NCI-H510A treated with DMSO at 0.1 percent for 48 hours (cell line): ENCODE results near the gene INSC.
A peak's percentile ranks its signal among the peaks of the same experiment; 100 is the strongest.

Experiments
- DNase-seq: peaks from one replicate; lab custom pipeline; 2025; lab: John Stamatoyannopoulos, UW

Gene INSC

DNA sequence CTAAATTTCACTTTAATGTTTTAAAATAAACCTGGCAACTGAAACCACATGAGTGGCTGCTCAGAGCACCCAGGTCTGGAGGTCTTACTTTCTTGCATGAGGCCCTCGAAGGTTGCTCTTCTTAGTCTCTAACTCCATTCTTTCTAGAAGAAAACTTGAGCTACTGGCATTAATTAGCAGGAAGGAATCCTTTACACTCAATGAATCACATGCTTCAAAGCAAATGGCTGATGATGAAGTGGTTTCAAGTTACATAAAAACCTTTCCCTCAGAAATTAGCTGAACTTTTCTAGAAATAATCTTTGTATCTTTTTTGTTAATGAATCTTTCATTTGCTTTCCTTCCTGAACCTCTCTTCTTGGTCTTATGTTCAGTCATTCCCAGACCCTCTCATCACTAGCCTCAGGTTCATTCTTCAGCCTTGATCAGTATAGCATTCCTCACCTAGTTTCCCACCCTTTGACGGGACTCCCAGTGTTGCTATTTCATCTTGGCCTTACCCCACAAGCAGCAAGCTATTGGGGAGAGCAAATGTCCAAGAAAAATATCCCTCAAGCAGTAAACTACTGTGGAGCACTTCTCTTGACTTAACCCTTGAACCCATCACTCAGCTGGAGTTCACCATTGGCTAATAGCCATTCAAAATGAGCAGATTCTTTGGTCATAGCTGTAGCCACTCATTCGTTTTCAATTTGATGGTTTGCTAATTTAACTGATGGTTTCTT, 75.1 kb downstream of the INSC start:
- no peak for DNase-seq

- no peak for DNase-seq
These were observed 75.9 kb downstream of the INSC start for GRCh38 chr11:15190611-15191010.

- DNase-seq, result no peak
These were observed 77.4 kb downstream of the INSC start for GRCh38 chr11:15192005-15192556.

DNA sequence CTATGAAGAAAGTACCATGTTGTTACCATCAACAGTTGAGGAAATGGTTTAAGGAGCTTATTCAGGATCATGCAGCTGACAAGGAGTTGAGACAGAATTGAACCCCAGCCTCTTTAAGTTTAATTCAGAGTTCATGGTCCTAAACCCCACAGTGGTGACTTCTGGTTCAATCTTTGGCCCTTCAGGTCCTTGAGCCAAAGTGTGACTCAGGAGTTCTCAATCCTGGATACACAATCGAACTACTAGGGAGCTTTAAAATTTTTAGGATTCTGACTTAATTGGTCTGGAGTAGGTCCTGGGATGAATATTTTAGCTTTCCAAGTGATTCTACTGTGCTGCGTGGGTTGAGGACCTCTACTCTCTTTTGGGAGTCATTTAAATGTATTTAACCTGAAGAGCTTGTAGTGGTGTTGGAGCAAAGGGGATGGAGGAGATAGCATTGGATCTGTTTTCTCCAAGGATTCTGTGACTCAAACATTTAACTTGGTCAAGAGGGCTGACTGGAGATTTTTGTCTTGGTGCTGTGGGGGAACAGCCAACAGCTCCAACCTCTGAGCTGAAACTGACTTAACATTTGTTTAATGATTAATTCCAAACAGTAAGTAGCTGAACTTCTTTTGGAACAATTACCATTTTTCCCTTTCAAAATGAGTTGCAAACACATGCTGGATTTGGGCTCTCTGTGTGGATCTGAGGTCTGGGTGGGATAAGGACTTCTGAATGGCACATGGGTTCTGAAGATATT, 80.1 kb downstream of the INSC start:
- DNase-seq, result no peak

DNA sequence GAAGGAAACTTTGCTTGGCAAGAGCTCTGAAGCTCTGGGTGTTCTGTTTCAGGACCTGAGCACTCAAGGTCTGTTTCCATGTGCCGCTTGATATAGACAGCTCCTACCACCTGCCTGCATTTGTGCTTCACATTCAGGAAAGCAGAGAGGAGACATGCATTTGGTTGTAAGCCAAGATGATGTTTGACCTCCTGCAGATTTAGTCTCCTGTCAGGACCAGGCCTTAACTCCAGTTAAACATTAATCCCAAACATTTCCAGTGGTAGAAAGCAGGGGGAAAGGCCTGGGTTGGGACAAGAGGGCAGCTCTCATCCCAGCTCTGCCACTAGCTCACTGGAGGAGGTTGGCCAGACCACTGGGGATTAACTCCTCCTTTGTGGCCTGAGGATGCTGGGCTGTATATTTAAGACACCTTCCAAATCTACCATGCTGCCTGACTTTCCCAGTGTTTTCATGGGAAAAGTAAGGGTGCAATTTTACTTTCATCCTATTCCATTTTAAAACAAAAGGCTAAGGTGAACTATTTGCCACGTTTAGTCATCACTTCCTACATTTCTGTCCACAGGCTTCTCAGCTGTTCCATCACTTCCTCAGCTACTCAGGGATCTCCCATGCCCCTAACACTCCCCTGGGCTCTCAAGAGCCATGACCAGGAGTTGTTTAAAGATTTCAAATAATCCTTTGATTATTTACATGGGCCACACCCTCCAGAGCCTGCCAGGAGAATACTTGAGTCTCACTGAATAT, 80.9 kb downstream of the INSC start:
- no peak for DNase-seq

- DNase-seq, result no peak
These were observed 82.0 kb downstream of the INSC start for GRCh38 chr11:15196704-15197103.

DNA sequence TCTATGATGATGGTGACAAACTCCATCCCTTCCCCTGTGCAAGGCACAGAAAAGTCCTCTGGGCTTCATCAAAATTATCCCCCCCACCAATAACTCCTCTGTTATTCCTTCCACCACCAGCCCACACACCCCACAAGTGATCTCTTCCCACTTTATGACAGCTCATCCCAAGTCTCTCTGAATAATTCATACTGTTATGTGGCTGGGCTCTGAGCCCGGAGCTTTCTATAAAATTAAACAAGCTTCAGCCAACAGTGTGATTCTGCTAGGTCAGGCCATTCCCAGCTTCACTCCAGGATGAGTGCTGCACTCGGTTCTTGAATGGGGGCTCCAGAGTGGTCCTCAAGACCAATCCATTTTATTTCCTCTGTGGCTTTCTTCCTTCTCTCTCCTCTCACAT, 83.0 kb downstream of the INSC start:
- no peak for DNase-seq

DNA sequence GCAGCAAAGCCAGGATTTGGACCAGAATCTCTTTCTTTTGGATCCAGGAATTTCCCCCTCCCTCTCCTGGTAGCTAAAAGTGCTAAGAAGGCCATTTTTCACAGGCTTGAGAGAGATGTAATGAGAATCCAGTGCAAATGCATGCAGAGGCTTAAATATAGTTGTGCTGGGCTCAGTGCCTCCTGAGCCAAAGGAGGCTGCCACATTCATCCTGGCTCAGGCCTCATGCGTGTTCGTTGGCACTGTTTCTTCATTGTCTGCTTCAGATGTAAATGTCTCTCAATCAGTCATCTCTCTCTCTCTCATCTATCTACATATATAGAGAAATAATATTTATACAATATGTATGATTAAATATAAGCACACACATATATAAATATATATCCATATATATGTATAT, 83.6 kb downstream of the INSC start:
- DNase-seq, result no peak

- DNase-seq, result peak; percentile 31
These were observed 85.0 kb downstream of the INSC start for GRCh38 chr11:15199693-15200092.

DNA sequence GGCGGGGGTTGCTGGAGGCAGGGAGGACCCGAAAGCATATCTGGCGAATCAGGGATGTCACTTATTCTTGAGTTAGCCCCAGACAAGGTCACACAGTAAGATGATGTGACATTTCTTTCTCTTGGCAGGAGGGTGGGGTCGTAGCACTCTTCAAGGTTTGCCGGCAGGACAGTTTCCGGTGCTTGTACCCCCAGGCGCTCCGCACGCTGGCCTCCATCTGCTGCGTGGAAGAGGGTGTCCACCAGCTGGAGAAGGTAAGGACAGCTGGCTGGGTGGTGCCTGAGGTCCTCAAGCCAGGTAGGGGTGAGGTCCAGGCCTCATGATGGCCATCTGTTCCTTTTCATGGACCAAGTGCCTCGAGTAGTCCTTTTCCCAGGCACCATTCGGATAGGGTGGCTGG, 86.0 kb downstream of the INSC start:
- no peak for DNase-seq

- DNase-seq, result no peak
These were observed 86.9 kb downstream of the INSC start for GRCh38 chr11:15201586-15201985.

GRCh38 chr11:15202626-15203025, 87.9 kb downstream of the INSC start:
- no peak for DNase-seq

DNA sequence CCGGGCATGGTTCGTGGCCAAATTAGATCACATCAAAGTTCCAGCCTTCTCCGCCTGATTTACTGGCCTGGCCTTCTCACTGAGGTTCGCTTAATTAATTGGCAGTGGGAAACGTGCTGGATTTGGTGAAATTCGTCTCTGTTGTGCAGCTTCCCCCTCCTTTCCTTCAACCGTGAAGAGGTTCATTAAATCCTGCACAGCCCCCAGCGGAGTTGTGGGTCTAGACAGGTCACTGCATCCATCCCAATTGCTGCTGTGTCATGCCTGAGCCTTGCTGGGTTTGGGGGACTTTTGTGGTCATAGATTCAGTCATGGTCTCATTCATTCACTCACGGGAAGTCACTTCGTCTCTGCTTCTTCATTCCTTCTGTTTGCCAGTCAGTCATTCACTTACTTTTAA, 90.0 kb downstream of the INSC start:
- DNase-seq, result no peak

GRCh38 chr11:15206791-15207190, 92.1 kb downstream of the INSC start:
- no peak for DNase-seq

DNA sequence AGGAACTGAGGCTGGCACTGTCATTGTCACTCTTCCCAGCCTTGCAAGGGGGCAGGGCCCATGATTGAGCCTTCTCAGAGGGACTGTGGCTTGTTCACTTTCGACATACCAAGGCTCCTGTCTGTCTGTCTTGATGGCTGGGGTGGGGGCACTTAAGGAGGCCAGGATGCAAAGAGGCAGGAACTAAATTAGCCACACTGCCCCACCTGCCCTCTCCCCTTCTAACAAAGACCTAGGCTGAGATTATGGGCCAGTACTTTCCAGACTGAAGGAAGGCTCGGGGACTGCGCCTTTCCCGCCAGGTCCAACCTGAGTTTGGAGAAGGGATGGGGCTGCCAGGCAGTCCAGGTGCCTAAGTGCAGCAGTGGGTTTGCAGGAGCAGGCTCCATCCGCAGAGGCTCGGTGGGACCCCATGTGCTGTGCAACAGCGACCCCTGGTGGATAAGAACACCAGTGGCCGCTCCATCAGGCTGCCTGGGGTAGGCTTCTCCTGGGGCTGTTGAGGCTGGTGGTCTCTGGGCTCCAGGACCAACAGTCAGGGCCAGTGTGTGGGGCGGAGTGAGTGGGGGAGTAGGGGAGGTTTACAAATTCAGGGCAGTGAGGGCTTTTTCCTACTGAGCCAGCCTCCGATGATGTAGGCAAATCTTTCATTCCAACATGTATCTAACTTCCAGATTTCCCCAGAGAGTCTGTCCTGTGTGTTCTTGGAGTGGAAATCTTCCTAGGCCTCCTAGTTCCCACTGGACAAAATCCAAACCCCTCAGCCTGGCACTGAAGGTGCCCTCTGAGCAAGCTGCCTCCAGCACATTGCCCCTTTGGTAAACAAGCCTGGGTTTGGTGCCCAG, 93.9 kb downstream of the INSC start:
- peak; percentile 26 for DNase-seq

DNA sequence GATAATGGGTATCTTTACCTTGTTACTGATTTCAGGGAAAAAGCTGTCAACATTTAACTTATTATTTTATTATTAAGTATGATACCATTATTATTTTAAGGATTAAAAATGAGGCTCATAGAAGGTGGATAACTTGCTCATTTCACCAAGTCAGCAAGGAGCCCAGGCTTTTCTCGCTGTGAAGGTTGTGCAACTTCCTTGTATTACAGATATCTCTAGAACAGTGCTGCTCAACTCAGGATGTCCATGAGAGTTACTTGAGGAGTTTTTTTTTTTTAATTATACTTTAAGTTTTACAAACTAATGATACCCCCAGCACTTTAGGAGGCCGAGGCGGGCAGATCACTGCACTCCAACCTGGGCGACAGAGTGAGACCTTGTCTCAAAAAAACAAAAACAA, 98.2 kb downstream of the INSC start:
- DNase-seq, result no peak

GRCh38 chr11:15213471-15214231, 98.9 kb downstream of the INSC start:
- DNase-seq, result peak; percentile 19

- no peak for DNase-seq
These were observed 100.3 kb downstream of the INSC start for GRCh38 chr11:15215005-15215404.

- DNase-seq, result no peak
These were observed 102.0 kb downstream of the INSC start for GRCh38 chr11:15216678-15217077.

DNA sequence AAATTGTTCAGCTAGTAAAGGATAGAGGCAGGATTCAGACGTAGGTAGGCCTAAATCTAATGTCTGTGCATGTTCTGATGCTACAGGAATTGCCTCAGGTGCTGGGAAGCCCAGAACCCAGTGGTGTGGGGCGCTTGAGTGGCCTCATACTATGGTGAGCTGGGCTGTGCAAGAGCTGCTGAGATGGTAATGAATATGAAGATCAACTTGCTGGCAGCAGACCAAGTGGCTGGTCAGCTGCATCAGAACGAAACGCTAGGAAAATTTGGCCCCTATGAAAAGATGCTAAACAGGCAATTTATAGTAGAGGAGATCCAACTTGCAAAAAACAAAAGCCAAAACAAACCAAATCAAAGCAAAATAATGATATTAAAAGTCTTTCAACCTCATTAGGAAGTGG, 102.7 kb downstream of the INSC start:
- no peak for DNase-seq

- no peak for DNase-seq
These were observed 108.1 kb downstream of the INSC start for GRCh38 chr11:15222777-15223176.
